Transverse colon (tissue), 4 donors: Measurements from ENCODE around the gene FOXD2. TPM values are rescaled to one million over a fixed set of nuclear protein-coding genes. Genes with fewer than 3 reads are reported as not detected.

Source experiments
- DNase-seq: peaks from one replicate; pipeline ENCODE4 v3.0.0-alpha.2; 2019
- H3K27ac ChIP-seq, 4 donors: fragments of 200-600 bp; sonication (generic); 2 replicates each; pipeline ENCODE4 v1.5.1; 2016 to 2018; ENCODE audit warnings: inconsistent platforms in 4 of 4
- H3K27me3 ChIP-seq: fragments of 200-600 bp; sonication (generic); 2 replicates; pipeline ENCODE4 v1.5.1; 2017; ENCODE audit warnings: inconsistent platforms
- H3K36me3 ChIP-seq, 4 donors: fragments of 200-600 bp; sonication (generic); 2 replicates each; pipeline ENCODE4 v1.5.1; 2017 to 2019; ENCODE audit warnings: inconsistent platforms in 4 of 4
- H3K4me1 ChIP-seq, 4 donors: fragments of 200-600 bp; sonication (generic); 2 replicates each; pipeline ENCODE4 v1.5.1; 2017 to 2020; ENCODE audit warnings: inconsistent platforms in 4 of 4
- H3K4me3 ChIP-seq, 4 donors: fragments of 200-600 bp; sonication (generic); 1 replicate in 1 of 4; 2 replicates in 3 of 4; pipeline versions ENCODE4 v1.5.1 to v1.6.1; 2017 to 2019; ENCODE audit warnings: inconsistent platforms in 4 of 4
- H3K9me3 ChIP-seq, 2 donors: fragments of 200-600 bp; sonication (generic); 2 replicates each; pipeline ENCODE4 v1.5.1; 2017 to 2019; ENCODE audit warnings: inconsistent platforms in 2 of 2
- CTCF ChIP-seq, 5 experiments: fragments of 200-600 bp in 3 of 5; fragments of 450-650 bp in 2 of 5; sonication (generic) in 3 of 5; IDR thresholded peaks; 1 replicate in 2 of 5; 2 replicates in 3 of 5; pipeline ENCODE4 v1.5.1; 2016 to 2017; ENCODE audit warnings: antibody characterized with exemption in 5 of 5, inconsistent platforms in 3 of 5, mild to moderate bottlenecking in 2 of 5, moderate library complexity in 1 of 5
- EP300 ChIP-seq: sonication (generic); formaldehyde crosslinking; IDR thresholded peaks from one replicate; pipeline ENCODE4 v1.6.1; 2017; ENCODE audit warnings: antibody characterized with exemption, low read depth
- POLR2A ChIP-seq: fragments of 450-650 bp; IDR thresholded peaks from one replicate; pipeline ENCODE4 v1.6.1; 2016; ENCODE audit warnings: antibody characterized with exemption, mild to moderate bottlenecking, moderate library complexity
- POLR2AphosphoS5 ChIP-seq, 3 donors: sonication (generic); formaldehyde crosslinking; IDR thresholded peaks; one replicate each; pipeline ENCODE4 v1.6.1; 2016; ENCODE audit warnings: antibody characterized with exemption in 3 of 3
- WGBS, 2 donors: methylation state at CpG; one replicate each; pipeline ENCODE4 v1.1.5; 2018; ENCODE audit warnings: low coverage in 1 of 2; 5-methylcytosine and 5-hydroxymethylcytosine counted together
- in situ Hi-C, 4 donors: fragments of 200-750 bp; cut with MboI; loops; one replicate each; pipeline versions ENCODE4 v1.15.0 to v1.15.1; 2017; ENCODE audit warnings: low sequenced_read_pairs in 3 of 4, low pct_ligation_motif_present in 1 of 4, low pct_unique_long_range_greater_than_20kb in 1 of 4
- intact Hi-C: fragments of 100-400 bp; cut with DNase I; formaldehyde crosslinking; loops from one replicate; pipeline ENCODE4 v1.15.1; 2023; ENCODE audit warnings: low total_unique reads
- total RNA-seq, 4 donors: library from RNA; depleted of rRNA; stranded (reverse); fragments of >200 nt; gene quantifications; one replicate each; pipeline ENCODE4 v1.1.0, GENCODE V29; 2016

FOXD2 gene
- total RNA-seq, 4 donors from 2014 or later, result 15.8 to 20.9 (median 17.2) TPM

DNA sequence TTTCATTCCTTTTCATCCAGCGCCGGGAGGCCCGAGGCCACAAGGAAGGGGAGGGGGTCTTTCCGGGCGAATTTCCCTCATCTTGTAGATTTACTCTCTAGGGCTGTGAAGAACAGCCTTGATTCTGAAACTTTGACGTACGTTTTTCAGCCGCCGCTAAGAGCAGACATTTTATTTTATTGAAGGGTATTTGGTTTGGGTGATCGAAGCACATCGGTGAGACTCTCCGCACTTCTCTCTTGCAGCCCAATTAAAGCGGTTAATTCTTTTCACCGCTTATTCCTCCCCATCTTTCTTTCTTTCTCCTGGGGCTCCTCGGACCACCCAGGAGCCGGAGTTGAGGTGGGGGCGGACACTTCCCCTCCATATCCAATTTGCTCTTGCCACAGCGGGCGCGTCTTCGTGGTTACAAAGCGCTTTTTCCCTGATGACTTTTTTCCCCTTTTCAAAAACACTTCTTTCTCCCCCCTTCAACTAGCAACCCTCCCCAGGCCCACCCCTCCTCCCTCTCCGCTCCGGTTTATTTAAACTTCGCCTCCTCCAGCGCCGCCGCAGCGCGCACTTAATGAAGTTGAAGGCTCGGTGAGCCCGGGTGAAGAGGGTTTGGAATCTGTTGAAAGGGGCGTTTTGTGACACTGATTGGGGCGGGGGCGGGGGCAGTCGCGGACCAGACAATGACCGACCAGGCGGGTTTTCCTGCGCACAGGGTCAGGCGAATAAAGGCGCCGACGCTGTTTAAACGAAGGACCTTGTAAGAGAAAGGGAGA lies 5.9 kb downstream of the FOXD2 start:
- no peak for TF ChIP-seq EP300
- no peak for TF ChIP-seq CTCF (IDR thresholded peaks at IDR 0.05)
- peak overlapping the region; percentile 24 to 95 (median 91) for H3K27ac ChIP-seq
- H3K27me3 ChIP-seq, result peaks cover 98% of the 10 kb centered on the region
- peaks cover 0 to 33% (median 11%) of the 10 kb centered on the region in 4 donors for H3K4me1 ChIP-seq
- WGBS, 2 donors, result 7 to 11% methylated on average over 10 to 45 of the region's 45 CpGs
- peak overlapping the region in 3 of 4 donors; percentile 26 to 50 (median 32) for H3K4me3 ChIP-seq
- DNase-seq, result no peak
- no peaks in the 10 kb centered on the region for H3K9me3 ChIP-seq
- in situ Hi-C loops (loop anchor here in 2 of 4 donors (10.0 to 25.0 kb wide), 2 partner anchors 269 to 271 kb away; no protein-coding TSS in a partner anchor), intact Hi-C loops (no loop called here)
- no peaks in the 10 kb centered on the region for H3K36me3 ChIP-seq

DNA sequence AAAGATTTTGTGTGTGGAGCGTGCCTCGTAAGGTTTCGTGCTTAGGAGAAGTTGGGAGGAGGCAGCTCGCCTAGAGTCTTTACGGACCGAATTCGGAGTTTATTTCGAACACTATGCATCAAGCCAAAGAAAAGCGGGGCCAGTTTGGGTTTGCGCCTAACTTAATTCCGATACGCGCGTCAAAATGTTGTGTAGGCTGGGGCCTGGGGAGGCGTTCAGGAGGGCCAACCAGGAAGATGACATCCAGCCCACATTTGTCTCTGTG lies 6.4 kb downstream of the FOXD2 start:
- in situ Hi-C loops (loop anchor here in 2 of 4 donors (10.0 to 25.0 kb wide), 2 partner anchors 268 to 271 kb away; no protein-coding TSS in a partner anchor), intact Hi-C loops (no loop called here)
- TF ChIP-seq POLR2A (no peak), POLR2AphosphoS5 (IDR thresholded peaks at IDR 0.05) (no peak), EP300 (no peak), CTCF (IDR thresholded peaks at IDR 0.05) (no peak)
- Histone ChIP-seq H3K27ac (peak overlapping the region; percentile 24 to 95 (median 91)), H3K9me3 (no peaks in the 10 kb centered on the region), H3K27me3 (peaks cover 98% of the 10 kb centered on the region), H3K36me3 (no peaks in the 10 kb centered on the region), H3K4me3 (peak overlapping the region in 3 of 4 donors; percentile 26 to 50 (median 32)), H3K4me1 (peaks cover 0 to 31% (median 10%) of the 10 kb centered on the region in 4 donors)
- DNase-seq, result no peak
- 9% methylated on average over 15 of the region's 15 CpGs; no CpG with 5 or more reads in 1 of the 2 donors for WGBS, 2 donors

- no peaks in the 10 kb centered on the region for H3K9me3 ChIP-seq
- TF ChIP-seq POLR2AphosphoS5 (IDR thresholded peaks at IDR 0.05) (peak in 2 of 3 donors; percentile 38 to 57), POLR2A (peak; percentile 42), EP300 (no peak), CTCF (IDR thresholded peaks at IDR 0.05) (no peak)
- in situ Hi-C loops, result loop anchor here in 2 of 4 donors (10.0 to 25.0 kb wide), 2 partner anchors 267 to 270 kb away; no protein-coding TSS in a partner anchor
- H3K27ac ChIP-seq, result peak overlapping the region; percentile 24 to 95 (median 91)
- H3K27me3 ChIP-seq, result peaks cover 98% of the 10 kb centered on the region
- peak overlapping the region; percentile 2 to 50 (median 29) for H3K4me3 ChIP-seq
- H3K36me3 ChIP-seq, result no peaks in the 10 kb centered on the region
- WGBS, 2 donors, result 6% methylated on average over 67 of the region's 73 CpGs; no CpG with 5 or more reads in 1 of the 2 donors
- H3K4me1 ChIP-seq, result peaks cover 0 to 28% (median 10%) of the 10 kb centered on the region in 4 donors
- intact Hi-C loops, result no loop called here
- peak; percentile 62 for DNase-seq
These were observed 7.0 kb downstream of the FOXD2 start for GRCh38 chr1:47444562-47445465.
